MCF 10A (cell line): ENCODE results near the gene RXFP2. TPM values are rescaled to one million over a fixed set of nuclear protein-coding genes. Genes with fewer than 3 reads are reported as not detected.

Experiments used
- BruUV-seq: library from RNA; stranded (reverse); fragments of 400-500 nt; replicated peaks from 2 replicates; lab custom pipeline; 2021; lab: Mats Ljungman, UMichigan
- CTCF ChIA-PET: fragments of 300-600 bp; sonication (Branson Sonifier 250); formaldehyde crosslinking; extraction: SDS; loops from one replicate; lab custom pipeline; 2021; ENCODE audit warnings: antibody characterized with exemption, inconsistent platforms; lab: Yijun Ruan, JAX
- POLR2A ChIA-PET: fragments of 300-600, 350-650 bp; sonication (Branson Sonifier 250); formaldehyde crosslinking; extraction: SDS; loops from one replicate; lab custom pipeline; 2020; ENCODE audit warnings: antibody characterized with exemption, inconsistent platforms; lab: Yijun Ruan, JAX
- DNase-seq: peaks from one replicate; pipeline ENCODE4 v3.0.0-alpha.2; 2018; ENCODE audit not compliant: unreplicated experiment
- H3K27ac Mint-ChIP-seq: one replicate; pipeline ENCODE4 v1.8.0; 2022; ENCODE audit warnings: mild to moderate bottlenecking, low read depth, mixed read lengths; ENCODE audit not compliant: unreplicated experiment
- H3K27me3 Mint-ChIP-seq: one replicate; pipeline ENCODE4 v1.8.0; 2022; ENCODE audit warnings: mixed read lengths; ENCODE audit not compliant: insufficient read depth, unreplicated experiment
- H3K36me3 Mint-ChIP-seq: one replicate; pipeline ENCODE4 v1.8.0; 2022; ENCODE audit warnings: mild to moderate bottlenecking, moderate library complexity, mixed read lengths; ENCODE audit not compliant: insufficient read depth, unreplicated experiment
- H3K4me1 Mint-ChIP-seq: one replicate; pipeline ENCODE4 v1.8.0; 2022; ENCODE audit warnings: mixed read lengths; ENCODE audit not compliant: insufficient read depth, unreplicated experiment
- H3K4me3 Mint-ChIP-seq: one replicate; pipeline ENCODE4 v1.8.0; 2022; ENCODE audit warnings: mild to moderate bottlenecking, moderate library complexity, mixed read lengths; ENCODE audit not compliant: unreplicated experiment
- H3K9me3 Mint-ChIP-seq: one replicate; pipeline ENCODE4 v1.8.0; 2022; ENCODE audit warnings: mixed read lengths; ENCODE audit not compliant: unreplicated experiment
- CTCF ChIP-seq: fragments of 200-600 bp; IDR thresholded peaks from one replicate; pipeline ENCODE4 v1.8.0; 2022; ENCODE audit warnings: antibody characterized with exemption, mild to moderate bottlenecking; ENCODE audit not compliant: unreplicated experiment
- intact Hi-C: fragments of 100-400 bp; cut with micrococcal nuclease; formaldehyde crosslinking; loops from 2 replicates; pipeline ENCODE4 v1.14.1; 2022
- total RNA-seq: library from RNA; stranded (reverse); gene quantifications from 2 replicates; pipeline ENCODE4 v1.2.3, GENCODE V29; 2022

The RXFP2 gene
- total RNA-seq, 1 experiment from 2014 or later = not detected

DNA sequence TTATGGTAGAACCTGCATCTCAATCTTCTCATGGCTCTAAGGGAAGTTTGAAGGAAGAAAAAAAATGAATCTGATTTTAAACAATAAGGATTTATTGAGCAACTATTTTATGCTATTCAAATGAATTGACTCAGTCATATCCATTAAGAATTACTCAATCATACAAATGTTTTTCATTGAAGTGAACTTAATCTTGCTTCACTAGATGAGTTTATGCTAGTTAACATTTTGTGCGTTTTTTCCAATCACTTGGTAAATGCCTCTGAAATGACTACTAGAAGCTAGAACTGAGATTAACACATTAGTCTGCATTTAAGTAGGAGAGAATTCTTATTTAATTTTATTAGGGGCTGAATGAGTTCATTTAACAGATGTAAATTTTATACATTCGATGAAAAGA, 25.2 kb downstream of the RXFP2 start:
- ChIA-PET POLR2A (interaction anchor here (0.6 kb wide), 1 partner anchor 563 kb away, joined by 3 read pairs; no protein-coding TSS in a partner anchor), CTCF (no interaction called here)
- Mint-ChIP-seq H3K27ac (no peak overlapping the region), H3K9me3 (no peaks in the 10 kb centered on the region), H3K4me1 (peaks cover 12% of the 10 kb centered on the region), H3K27me3 (no peaks in the 10 kb centered on the region), H3K36me3 (no peaks in the 10 kb centered on the region), H3K4me3 (no peak overlapping the region)
- DNase-seq = no peak
- TF ChIP-seq CTCF = no peak
- no TSS peak for BruUV-seq
- intact Hi-C loops = no loop called here

GRCh38 chr13:31765138-31765785, 25.9 kb downstream of the RXFP2 start:
- peak; percentile 22 for DNase-seq
- Mint-ChIP-seq H3K27ac (no peak overlapping the region), H3K27me3 (no peaks in the 10 kb centered on the region), H3K4me3 (no peak overlapping the region), H3K4me1 (peaks cover 12% of the 10 kb centered on the region), H3K36me3 (no peaks in the 10 kb centered on the region), H3K9me3 (no peaks in the 10 kb centered on the region)
- CTCF ChIA-PET = no interaction called here
- no TSS peak for BruUV-seq
- POLR2A ChIA-PET = interaction anchor here (0.6 kb wide), 1 partner anchor 564 kb away, joined by 3 read pairs; no protein-coding TSS in a partner anchor
- no peak for TF ChIP-seq CTCF
- intact Hi-C loops = no loop called here

DNA sequence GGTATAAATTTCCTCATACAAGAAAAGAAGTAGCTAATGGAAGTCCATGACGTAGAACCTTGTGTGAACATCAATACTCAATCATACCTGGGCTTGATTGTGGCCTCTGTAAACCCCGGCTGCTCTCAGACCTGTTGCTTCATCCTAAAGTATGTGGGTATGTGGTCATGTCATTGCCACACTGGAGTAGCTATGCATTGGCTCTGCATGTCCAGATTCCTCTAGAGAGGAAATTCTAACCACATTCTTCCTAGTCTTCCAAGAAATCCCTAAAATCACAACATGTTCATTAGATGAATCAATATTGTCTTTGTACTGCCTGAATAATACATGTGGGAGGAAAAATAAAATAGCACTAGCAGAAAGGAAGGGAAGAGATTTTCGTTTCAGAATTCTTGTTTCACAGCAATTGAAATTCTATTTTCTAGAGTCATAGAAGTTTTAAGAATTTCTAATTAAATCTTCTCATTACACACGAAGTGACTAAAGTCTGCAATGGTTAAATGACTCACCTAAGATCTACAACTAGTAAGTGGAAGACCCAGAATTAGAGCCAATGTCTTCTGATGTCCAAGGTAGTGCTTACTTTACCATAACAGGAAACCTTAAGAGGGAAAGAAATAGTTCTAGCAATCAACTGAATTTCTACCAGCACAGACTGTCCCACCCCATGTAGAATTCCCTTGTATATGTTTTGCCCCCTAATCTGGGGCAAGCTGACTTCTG, 28.0 kb downstream of the RXFP2 start:
- peak; percentile 88 for DNase-seq
- no TSS peak for BruUV-seq
- TF ChIP-seq CTCF = no peak
- Mint-ChIP-seq H3K27ac (no peak overlapping the region), H3K27me3 (no peaks in the 10 kb centered on the region), H3K4me1 (peaks cover 12% of the 10 kb centered on the region), H3K4me3 (no peak overlapping the region), H3K36me3 (no peaks in the 10 kb centered on the region), H3K9me3 (no peaks in the 10 kb centered on the region)
- intact Hi-C loops = no loop called here
- POLR2A ChIA-PET = interaction anchor here (0.8 to 1.1 kb wide), 2 partner anchors 10 to 15 kb away, joined by 3 read pairs; no protein-coding TSS in a partner anchor
- CTCF ChIA-PET = interaction anchor here (0.7 kb wide), 1 partner anchor 16 kb away, joined by 3 read pairs; no protein-coding TSS in a partner anchor

DNA sequence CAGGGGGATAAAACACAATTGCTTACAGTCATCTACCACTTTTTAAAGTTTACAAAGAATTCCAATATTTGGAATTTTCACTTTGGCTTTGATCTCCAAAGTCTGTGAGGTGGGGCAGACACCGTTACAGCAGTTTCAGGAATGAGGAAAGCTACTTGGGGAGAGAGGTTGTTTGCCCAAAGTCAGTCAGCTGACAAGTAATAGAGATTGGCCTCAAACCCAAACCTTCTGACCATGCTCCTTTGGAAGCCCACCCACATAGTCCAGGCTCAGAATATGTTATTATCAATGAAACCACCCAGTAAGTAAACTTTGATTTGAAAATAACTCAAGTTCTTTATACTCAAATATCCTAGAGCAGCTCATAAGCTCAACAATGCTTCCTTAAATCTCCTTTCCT, 29.0 kb downstream of the RXFP2 start:
- POLR2A ChIA-PET = interaction anchor here (1.1 kb wide), 1 partner anchor 14 kb away, joined by 3 read pairs; no protein-coding TSS in a partner anchor

More for the DNA sequence above, 29.0 kb downstream of the RXFP2 start:
- H3K36me3 Mint-ChIP-seq = no peaks in the 10 kb centered on the region
- H3K27ac Mint-ChIP-seq = no peak overlapping the region
- no peak for DNase-seq
- intact Hi-C loops = no loop called here
- no peak for TF ChIP-seq CTCF
- peaks cover 17% of the 10 kb centered on the region for H3K4me1 Mint-ChIP-seq
- no TSS peak for BruUV-seq
- H3K9me3 Mint-ChIP-seq = no peaks in the 10 kb centered on the region
- H3K4me3 Mint-ChIP-seq = no peak overlapping the region
- no peaks in the 10 kb centered on the region for H3K27me3 Mint-ChIP-seq
- CTCF ChIA-PET = interaction anchor here (0.7 to 1.5 kb wide), 3 partner anchors 15 to 337 kb away, joined by 3 to 5 read pairs (median 3); no protein-coding TSS in a partner anchor
